Measurements from ENCODE around the gene PGM5.
"Not testable (repeated sequence)": the region's sequence is repeated elsewhere in the genome, so short reads cannot be mapped to it uniquely, and the experiment has no call there.

PGM5 gene

GRCh38 chr9:68377723-68378122 is 21.3 kb downstream of the PGM5 start:
- DNase-seq (ENCODE audit: low spot score) = not testable (repeated sequence)

- DNase-seq (ENCODE audit: low spot score) = not testable (repeated sequence)
These were observed 27.5 kb downstream of the PGM5 start for GRCh38 chr9:68383894-68384293.

DNA sequence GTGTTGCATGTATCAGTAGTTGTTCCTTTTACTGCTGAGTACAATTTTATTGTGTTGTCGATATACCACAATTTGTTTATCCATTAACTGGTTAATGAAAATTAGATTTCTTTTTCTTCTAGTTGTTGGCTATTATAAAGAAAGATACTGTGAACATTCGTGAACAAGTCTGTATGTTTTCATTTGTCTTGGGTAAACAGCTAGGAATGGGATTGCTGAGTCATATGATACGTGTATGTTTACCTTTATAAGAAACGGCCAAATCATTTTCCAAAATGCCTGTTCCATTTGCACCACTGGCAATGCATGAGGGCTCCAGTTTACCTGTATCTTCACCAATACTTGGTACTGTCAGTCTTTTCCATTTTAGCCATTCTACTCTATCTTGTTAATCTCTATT is 33.1 kb downstream of the PGM5 start:
- DNase-seq (ENCODE audit: low spot score) = not testable (repeated sequence)

GRCh38 chr9:68390737-68391136 is 34.3 kb downstream of the PGM5 start:
- not testable (repeated sequence) for DNase-seq (ENCODE audit: low spot score)

GRCh38 chr9:68396411-68397094 is 40.1 kb downstream of the PGM5 start:
- DNase-seq (ENCODE audit: low spot score) = not testable (repeated sequence)

DNA sequence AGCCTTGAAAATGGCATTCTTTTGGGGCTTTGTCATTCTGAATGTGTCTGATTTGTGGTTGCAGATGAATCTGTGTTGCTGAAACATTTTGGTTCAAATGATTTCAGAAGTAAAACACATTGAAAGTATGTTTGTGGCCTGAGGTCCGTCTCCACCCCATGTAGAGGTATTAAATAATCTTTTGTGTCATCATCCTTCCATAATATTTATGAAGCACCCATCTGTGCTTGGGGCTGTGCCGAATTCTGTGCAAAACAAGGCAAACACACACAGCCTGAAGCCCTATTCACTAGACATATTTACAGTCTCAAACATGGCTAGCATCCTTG is 40.6 kb downstream of the PGM5 start:
- DNase-seq (ENCODE audit: low spot score) = not testable (repeated sequence)

GRCh38 chr9:68397796-68398195 is 41.4 kb downstream of the PGM5 start:
- not testable (repeated sequence) for DNase-seq (ENCODE audit: low spot score)

- DNase-seq (ENCODE audit: low spot score) = not testable (repeated sequence)
These were observed 41.9 kb downstream of the PGM5 start for GRCh38 chr9:68398324-68398723.

- DNase-seq (ENCODE audit: low spot score) = not testable (repeated sequence)
These were observed 48.2 kb downstream of the PGM5 start for GRCh38 chr9:68404421-68405185.

DNA sequence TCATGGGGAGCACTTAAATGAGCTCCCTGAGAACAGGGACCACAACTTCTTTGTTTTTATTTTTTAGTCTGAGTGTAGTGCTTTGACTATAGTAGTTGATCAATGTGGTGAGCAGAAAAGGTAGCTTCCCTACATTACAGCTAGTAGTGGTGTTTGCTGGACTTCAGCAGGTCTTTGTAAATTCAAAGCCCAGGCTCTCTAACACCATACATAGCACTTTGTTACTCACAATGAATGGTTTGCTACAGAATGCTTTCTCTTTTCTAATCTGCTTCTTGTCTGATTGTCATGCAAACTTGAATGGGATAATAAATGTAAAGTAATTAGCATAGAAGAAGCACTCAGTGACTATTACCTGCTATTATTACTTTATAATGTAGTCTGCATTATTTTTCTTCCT is 55.5 kb downstream of the PGM5 start:
- DNase-seq (ENCODE audit: low spot score) = not testable (repeated sequence)

GRCh38 chr9:68412754-68413153 is 56.3 kb downstream of the PGM5 start:
- not testable (repeated sequence) for DNase-seq (ENCODE audit: low spot score)

DNA sequence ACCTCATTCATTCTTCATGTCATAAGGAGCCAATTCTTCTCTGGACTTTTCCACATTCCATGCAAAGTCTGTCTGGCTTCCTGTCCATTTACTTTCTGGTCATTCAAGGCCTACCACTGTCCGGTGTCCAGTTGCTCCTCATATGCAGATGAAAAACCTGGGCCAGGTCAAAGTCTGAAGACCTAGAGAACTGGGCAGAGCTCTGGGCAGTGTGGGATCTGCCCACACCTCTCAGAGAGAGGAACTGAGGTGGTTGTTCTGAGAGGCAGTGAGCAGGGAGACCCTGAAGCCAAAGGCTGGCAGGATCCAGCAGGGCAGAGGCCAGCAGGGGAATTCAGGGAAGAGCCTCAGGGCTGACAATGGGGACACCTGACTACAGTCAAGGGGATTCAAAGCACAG is 58.7 kb downstream of the PGM5 start:
- DNase-seq (ENCODE audit: low spot score) = not testable (repeated sequence)

DNA sequence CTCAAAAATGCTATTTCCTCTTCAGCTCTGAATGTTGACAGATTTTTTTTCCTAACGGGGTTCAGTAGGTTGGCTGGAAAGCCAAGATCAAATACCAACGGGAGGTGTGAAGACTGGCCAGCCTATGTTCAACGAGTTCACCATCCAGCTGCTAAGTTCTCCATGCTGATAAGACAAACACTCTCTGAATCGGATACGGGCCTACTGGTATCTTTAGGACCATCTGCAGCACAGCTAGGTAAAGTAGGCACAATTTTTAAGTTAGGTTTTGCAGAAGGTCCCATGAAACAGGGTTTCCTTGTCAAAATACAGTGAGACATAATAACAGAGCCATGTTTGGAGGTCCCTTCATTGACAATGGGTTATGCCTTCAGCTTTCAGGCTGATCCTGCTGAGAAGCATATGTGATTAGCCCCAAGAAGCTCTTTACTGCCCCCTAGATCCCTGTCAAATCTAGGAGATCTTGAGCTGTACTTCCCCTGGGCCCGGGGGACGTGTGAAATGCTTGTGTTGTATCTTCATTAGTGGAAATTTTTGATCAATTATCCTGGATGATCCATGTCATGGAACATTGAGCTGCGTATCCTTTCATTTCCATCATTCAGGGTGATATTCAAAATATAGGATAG is 60.6 kb downstream of the PGM5 start:
- DNase-seq (ENCODE audit: low spot score) = no peak

GRCh38 chr9:68417762-68418161 is 61.4 kb downstream of the PGM5 start:
- no peak for DNase-seq (ENCODE audit: low spot score)

- no peak for DNase-seq (ENCODE audit: low spot score)
These were observed 61.9 kb downstream of the PGM5 start for GRCh38 chr9:68418259-68418845.

GRCh38 chr9:68419901-68420300 is 63.5 kb downstream of the PGM5 start:
- no peak for DNase-seq (ENCODE audit: low spot score)

DNA sequence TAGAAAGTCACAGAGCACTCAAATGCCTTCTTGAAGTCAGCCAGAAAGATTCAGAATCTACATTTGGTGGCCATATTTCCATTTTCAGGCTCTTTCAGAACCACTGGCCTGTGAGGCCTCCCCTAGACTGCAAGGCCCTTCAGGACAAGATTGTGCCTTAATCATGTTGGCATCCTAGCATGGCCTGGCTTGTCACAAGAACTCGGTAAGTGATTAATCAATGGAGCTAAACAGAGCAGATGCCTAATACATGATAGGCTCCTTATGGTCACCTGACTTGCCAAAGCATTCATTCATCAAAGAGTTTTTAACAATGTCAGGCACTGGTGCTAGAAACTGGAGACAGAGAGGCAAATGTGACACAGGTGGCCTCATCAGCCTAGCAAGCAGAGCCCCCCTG is 70.3 kb downstream of the PGM5 start:
- DNase-seq (ENCODE audit: low spot score) = no peak

GRCh38 chr9:68427216-68427977 is 71.0 kb downstream of the PGM5 start:
- DNase-seq (ENCODE audit: low spot score) = no peak

GRCh38 chr9:68428481-68428880 is 72.1 kb downstream of the PGM5 start:
- DNase-seq (ENCODE audit: low spot score) = no peak

GRCh38 chr9:68429631-68430030 is 73.2 kb downstream of the PGM5 start:
- no peak for DNase-seq (ENCODE audit: low spot score)

GRCh38 chr9:68431307-68431706 is 74.9 kb downstream of the PGM5 start:
- DNase-seq (ENCODE audit: low spot score) = no peak

- no peak for DNase-seq (ENCODE audit: low spot score)
These were observed 77.2 kb downstream of the PGM5 start for GRCh38 chr9:68433531-68434110.

Measured in HuH-7.5 (cell line).